Measurements from ENCODE around the gene TOMM5. TPM values are rescaled to one million over a fixed set of nuclear protein-coding genes. Genes with fewer than 3 reads are reported as not detected.
"Not testable (repeated sequence)": the region's sequence is repeated elsewhere in the genome, so short reads cannot be mapped to it uniquely, and the experiment has no call there.

TOMM5 gene
- total and polyA plus RNA-seq, 9 donors: 47.5 to 106 (median 64.8) TPM

- TF ChIP-seq, protein P1, sequence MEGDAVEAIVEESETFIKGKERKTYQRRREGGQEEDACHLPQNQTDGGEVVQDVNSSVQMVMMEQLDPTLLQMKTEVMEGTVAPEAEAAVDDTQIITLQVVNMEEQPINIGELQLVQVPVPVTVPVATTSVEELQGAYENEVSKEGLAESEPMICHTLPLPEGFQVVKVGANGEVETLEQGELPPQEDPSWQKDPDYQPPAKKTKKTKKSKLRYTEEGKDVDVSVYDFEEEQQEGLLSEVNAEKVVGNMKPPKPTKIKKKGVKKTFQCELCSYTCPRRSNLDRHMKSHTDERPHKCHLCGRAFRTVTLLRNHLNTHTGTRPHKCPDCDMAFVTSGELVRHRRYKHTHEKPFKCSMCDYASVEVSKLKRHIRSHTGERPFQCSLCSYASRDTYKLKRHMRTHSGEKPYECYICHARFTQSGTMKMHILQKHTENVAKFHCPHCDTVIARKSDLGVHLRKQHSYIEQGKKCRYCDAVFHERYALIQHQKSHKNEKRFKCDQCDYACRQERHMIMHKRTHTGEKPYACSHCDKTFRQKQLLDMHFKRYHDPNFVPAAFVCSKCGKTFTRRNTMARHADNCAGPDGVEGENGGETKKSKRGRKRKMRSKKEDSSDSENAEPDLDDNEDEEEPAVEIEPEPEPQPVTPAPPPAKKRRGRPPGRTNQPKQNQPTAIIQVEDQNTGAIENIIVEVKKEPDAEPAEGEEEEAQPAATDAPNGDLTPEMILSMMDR (IDR thresholded peaks at IDR 0.05): no peak
- no peak for TF ChIP-seq EP300 (IDR thresholded peaks at IDR 0.05)
- no peak for TF ChIP-seq POLR2A (IDR thresholded peaks at IDR 0.05)
- Histone ChIP-seq H3K4me3 (no peak overlapping the region), H3K9me3 (no peaks in the 10 kb centered on the region), H3K4me1 (ENCODE audit: insufficient read depth) (no peaks in the 10 kb centered on the region), H3K27ac (no peak overlapping the region), H3K36me3 (no peaks in the 10 kb centered on the region), H3K27me3 (no peaks in the 10 kb centered on the region)
- DNase-seq: no peak
- intact Hi-C loops (cut with DNase I): no loop called here
- WGBS, 3 donors: 67 to 73% (median 72%) methylated on average over 6 of the region's 6 CpGs
Measured at GRCh38 chr9:37609735-37610397, 17.5 kb upstream of the TOMM5 start.

- Histone ChIP-seq H3K9me3 (no peaks in the 10 kb centered on the region), H3K4me3 (no peak overlapping the region), H3K4me1 (ENCODE audit: insufficient read depth) (no peaks in the 10 kb centered on the region), H3K36me3 (no peaks in the 10 kb centered on the region), H3K27me3 (no peaks in the 10 kb centered on the region), H3K27ac (no peak overlapping the region)
- TF ChIP-seq POLR2A (IDR thresholded peaks at IDR 0.05) (no peak), EP300 (IDR thresholded peaks at IDR 0.05) (no peak)
- TF ChIP-seq, protein P1 (IDR thresholded peaks at IDR 0.05): no peak
- intact Hi-C loops (cut with DNase I): no loop called here
- no peak for DNase-seq
Measured at GRCh38 chr9:37608250-37608649, 15.9 kb upstream of the TOMM5 start.

DNA sequence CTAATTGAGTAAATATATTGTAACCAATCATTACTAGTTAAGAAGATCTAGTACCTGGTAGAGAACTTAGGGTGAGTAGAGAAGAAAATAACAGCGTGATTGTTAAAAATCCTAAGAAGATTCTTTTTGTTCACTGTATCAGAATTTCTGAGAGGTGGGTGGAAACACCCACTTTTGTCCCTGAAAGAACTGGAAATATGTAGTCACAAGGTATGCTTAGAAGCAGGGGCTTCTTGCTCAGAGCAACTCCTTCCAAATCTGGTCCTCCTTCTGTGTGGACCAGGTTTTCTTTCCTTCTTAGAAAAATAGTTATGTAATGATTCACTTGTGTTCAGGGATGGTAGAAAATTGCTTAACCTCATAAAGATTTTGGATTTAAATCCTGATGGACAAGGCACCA, 11.9 kb upstream of the TOMM5 start:
- no peaks in the 10 kb centered on the region for H3K36me3 ChIP-seq
- intact Hi-C loops (cut with DNase I): no loop called here
- no peak for DNase-seq
- TF ChIP-seq EP300 (IDR thresholded peaks at IDR 0.05) (no peak), POLR2A (IDR thresholded peaks at IDR 0.05) (no peak)
- TF ChIP-seq, protein P1 (IDR thresholded peaks at IDR 0.05): no peak
- H3K4me1 ChIP-seq (ENCODE audit: insufficient read depth): no peaks in the 10 kb centered on the region
- H3K27ac ChIP-seq: no peak overlapping the region
- H3K9me3 ChIP-seq: no peaks in the 10 kb centered on the region
- 75 to 87% (median 82%) methylated on average over 1 of the region's 1 CpG for WGBS, 3 donors
- no peak overlapping the region for H3K4me3 ChIP-seq
- no peaks in the 10 kb centered on the region for H3K27me3 ChIP-seq

DNA sequence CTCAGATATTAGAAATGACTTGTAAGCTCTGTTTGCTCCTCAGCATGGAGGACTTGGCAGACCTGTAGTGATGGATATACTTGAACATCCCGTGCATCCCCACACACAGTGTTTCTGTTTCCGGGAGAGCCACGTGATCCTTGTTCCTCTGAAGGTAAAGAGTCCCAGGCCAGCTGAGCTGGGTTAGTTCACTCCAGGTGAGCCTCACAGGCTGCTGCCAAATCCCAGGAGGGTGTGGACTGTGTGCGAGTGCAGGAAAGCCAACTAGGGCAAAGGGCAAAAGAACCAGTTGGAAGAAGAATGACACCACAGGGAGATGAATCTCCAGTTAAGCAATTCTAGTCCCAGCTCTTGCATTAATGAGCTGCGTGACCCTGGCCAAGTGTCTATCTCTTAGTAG, 10.4 kb upstream of the TOMM5 start:
- WGBS, 3 donors: 60 to 69% (median 61%) methylated on average over 5 of the region's 5 CpGs
- intact Hi-C loops (cut with DNase I): no loop called here
- Histone ChIP-seq H3K9me3 (no peaks in the 10 kb centered on the region), H3K4me1 (ENCODE audit: insufficient read depth) (no peaks in the 10 kb centered on the region), H3K27ac (no peak overlapping the region), H3K27me3 (no peaks in the 10 kb centered on the region), H3K4me3 (no peak overlapping the region), H3K36me3 (no peaks in the 10 kb centered on the region)
- no peak for DNase-seq
- TF ChIP-seq, protein P1 (IDR thresholded peaks at IDR 0.05): no peak
- TF ChIP-seq POLR2A (IDR thresholded peaks at IDR 0.05) (no peak), EP300 (IDR thresholded peaks at IDR 0.05) (no peak)

DNA sequence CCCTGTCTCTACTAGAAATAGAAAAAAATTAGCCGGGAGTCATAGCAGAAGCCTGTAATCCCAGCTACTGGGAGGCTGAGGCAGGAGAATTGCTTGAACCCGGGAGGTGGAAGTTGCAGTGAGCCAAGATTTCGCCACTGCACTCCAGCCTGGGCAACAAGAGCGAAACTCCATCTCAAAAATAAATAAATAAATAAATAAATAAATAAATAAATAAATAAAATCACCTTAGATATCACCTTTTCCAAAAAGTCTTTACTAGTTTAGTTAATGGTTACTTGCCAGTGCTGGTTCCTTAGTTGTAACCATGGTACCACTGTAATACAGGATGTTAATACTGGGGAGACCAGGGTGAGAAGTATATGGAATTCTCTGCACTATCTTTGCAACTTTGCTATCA, 9.7 kb upstream of the TOMM5 start:
- 79 to 91% (median 90%) methylated on average over 4 of the region's 4 CpGs for WGBS, 3 donors
- H3K27ac ChIP-seq; H3K4me1 ChIP-seq (ENCODE audit: insufficient read depth); H3K27me3 ChIP-seq; H3K4me3 ChIP-seq; intact Hi-C loops (cut with DNase I); DNase-seq; H3K36me3 ChIP-seq; H3K9me3 ChIP-seq: not testable (repeated sequence)
